ENCODE measurements around the gene SMDT1. TPM values are rescaled to one million over a fixed set of nuclear protein-coding genes. Genes with fewer than 3 reads are reported as not detected.
"Not testable (repeated sequence)": the region's sequence is repeated elsewhere in the genome, so short reads cannot be mapped to it uniquely, and the experiment has no call there.

Gene SMDT1
- total RNA-seq, 1 donor from 2014 or later = 113 TPM

DNA sequence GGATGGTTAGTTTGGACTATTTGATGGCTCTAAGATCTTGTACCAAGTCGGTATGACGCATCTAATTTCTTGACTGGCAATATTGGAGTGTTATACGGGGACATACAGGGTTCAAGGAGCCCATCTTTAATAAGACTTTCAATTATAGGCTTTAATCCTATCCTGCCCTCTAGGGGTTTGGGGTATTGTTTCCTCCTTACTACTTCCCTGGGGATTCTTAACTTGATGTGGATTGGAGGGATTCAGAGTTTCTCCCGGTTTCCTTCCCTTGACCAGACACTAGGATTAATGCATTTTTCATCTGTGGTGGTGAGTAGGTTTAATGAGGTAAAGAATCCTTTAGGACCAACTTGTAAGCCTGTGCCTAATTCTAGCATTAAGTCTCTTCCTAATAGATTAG lies 32.3 kb downstream of the SMDT1 start:
- Histone ChIP-seq H3K4me1 (peaks cover 4% of the 10 kb centered on the region), H3K4me3 (no peak overlapping the region), H3K36me3 (no peaks in the 10 kb centered on the region), H3K27me3 (no peaks in the 10 kb centered on the region), H3K9me3 (peaks cover 8% of the 10 kb centered on the region), H3K27ac (no peak overlapping the region)
- intact Hi-C loops (cut with DNase I) = no loop called here
- no peak for DNase-seq
- TF ChIP-seq, protein P1, sequence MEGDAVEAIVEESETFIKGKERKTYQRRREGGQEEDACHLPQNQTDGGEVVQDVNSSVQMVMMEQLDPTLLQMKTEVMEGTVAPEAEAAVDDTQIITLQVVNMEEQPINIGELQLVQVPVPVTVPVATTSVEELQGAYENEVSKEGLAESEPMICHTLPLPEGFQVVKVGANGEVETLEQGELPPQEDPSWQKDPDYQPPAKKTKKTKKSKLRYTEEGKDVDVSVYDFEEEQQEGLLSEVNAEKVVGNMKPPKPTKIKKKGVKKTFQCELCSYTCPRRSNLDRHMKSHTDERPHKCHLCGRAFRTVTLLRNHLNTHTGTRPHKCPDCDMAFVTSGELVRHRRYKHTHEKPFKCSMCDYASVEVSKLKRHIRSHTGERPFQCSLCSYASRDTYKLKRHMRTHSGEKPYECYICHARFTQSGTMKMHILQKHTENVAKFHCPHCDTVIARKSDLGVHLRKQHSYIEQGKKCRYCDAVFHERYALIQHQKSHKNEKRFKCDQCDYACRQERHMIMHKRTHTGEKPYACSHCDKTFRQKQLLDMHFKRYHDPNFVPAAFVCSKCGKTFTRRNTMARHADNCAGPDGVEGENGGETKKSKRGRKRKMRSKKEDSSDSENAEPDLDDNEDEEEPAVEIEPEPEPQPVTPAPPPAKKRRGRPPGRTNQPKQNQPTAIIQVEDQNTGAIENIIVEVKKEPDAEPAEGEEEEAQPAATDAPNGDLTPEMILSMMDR (IDR thresholded peaks at IDR 0.05) = no peak
- no peak for ATAC-seq

DNA sequence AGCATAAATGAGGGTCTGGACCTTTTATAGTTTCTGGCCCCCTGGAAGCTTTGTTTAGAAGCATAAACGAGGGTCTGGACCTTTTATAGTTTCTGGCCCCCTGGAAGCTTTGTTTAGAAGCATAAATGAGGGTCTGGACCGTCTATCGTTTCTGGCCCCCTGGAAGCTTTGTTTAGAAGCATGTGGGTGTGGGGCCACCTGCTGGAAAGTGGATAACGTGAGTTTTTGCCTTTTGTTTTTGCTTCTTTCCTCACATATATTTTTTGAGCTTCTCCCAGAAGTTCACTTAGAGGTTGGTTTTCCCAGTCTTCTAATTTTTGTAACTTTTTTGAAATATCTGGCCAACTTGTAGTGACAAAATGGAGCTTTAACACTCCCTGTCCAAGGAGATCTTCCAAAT lies 33.3 kb downstream of the SMDT1 start:
- ATAC-seq; DNase-seq; H3K27ac ChIP-seq; intact Hi-C loops (cut with DNase I); H3K9me3 ChIP-seq; H3K36me3 ChIP-seq; H3K27me3 ChIP-seq; H3K4me3 ChIP-seq; H3K4me1 ChIP-seq: not testable (repeated sequence)

DNA sequence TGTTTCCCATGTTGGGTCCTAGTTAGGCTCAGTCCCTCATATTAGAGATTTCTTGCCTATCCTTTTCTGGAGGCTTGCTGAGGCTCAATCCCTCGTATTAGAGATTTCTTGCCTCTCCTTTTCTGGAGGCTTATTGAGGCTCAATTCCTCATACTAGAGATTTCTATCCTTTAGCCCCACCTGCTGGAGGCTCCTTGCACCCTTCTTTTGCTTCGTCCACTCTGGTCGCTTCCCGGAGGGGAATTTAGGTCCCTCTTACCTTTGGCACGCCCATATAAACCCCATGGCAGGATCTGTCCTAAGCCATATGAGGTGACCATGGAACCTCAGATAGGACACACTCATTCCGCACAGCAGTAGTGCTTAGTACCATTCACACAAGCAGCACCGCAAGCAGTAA lies 35.2 kb downstream of the SMDT1 start:
- Histone ChIP-seq H3K4me3 (no peak overlapping the region), H3K4me1 (peaks cover 7% of the 10 kb centered on the region), H3K9me3 (peaks cover 8% of the 10 kb centered on the region), H3K27me3 (no peaks in the 10 kb centered on the region), H3K36me3 (no peaks in the 10 kb centered on the region), H3K27ac (no peak overlapping the region)
- ATAC-seq (no peak), DNase-seq (no peak)
- TF ChIP-seq, protein P1 (IDR thresholded peaks at IDR 0.05) = peak; percentile 38
- intact Hi-C loops (cut with DNase I) = no loop called here

DNA sequence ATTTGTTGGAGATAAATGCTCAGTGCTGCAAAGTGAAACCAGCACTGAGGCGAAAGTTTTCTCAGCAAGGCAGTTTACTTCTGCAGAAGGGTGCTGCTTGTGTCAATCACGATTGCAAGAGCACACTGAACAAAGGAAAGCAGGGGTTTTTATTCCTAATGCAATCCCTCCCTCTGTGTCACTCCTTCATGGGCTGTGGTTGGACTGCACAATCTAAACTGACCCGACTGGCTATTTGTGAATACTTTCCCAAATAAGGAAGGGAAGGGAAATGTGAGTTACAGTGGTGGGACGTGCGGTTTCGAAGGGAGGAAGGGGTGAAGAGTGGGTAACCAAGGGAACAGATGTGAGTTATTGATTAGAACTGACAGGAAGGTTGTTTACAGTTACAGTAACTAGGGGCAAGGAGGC lies 35.9 kb downstream of the SMDT1 start:
- H3K27me3 ChIP-seq; H3K4me1 ChIP-seq; H3K27ac ChIP-seq; H3K36me3 ChIP-seq; DNase-seq; H3K9me3 ChIP-seq; ATAC-seq; H3K4me3 ChIP-seq; intact Hi-C loops (cut with DNase I): not testable (repeated sequence)

DNA sequence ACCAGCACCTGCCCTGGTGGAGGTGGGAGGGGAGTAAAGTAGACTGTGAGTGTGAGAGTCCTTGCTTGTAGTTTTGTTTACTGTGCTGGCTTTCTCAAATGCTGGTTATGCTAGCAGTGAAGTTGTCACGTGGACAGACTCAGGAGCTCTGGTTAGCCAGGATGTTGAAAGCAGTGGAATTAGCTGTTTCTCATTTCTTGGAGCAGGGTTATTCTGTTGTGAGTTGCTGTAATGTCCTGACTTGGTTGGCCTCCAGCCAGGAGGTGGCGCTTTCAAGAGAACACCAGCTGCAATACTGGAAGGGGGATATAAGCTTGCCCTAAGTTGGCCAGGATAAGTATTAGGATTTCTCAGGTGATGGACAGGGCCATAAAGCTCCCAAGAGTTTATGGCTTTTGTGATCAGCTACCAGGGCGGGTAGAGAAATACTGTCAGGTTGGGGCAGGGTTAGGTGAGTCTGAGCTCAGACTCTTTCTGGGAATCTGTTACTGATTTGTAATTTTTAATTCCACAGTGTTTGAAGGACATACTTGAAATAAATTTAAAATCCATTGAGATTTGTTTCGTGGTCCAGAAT lies 37.4 kb downstream of the SMDT1 start:
- Histone ChIP-seq H3K27me3 (no peaks in the 10 kb centered on the region), H3K36me3 (no peaks in the 10 kb centered on the region), H3K9me3 (peaks cover 8% of the 10 kb centered on the region), H3K4me1 (peaks cover 14% of the 10 kb centered on the region), H3K27ac (no peak overlapping the region), H3K4me3 (no peak overlapping the region)
- intact Hi-C loops (cut with DNase I) = no loop called here
- peak; percentile 79 for DNase-seq
- ATAC-seq = peak; percentile 74
- TF ChIP-seq, protein P1 (IDR thresholded peaks at IDR 0.05) = no peak

DNA sequence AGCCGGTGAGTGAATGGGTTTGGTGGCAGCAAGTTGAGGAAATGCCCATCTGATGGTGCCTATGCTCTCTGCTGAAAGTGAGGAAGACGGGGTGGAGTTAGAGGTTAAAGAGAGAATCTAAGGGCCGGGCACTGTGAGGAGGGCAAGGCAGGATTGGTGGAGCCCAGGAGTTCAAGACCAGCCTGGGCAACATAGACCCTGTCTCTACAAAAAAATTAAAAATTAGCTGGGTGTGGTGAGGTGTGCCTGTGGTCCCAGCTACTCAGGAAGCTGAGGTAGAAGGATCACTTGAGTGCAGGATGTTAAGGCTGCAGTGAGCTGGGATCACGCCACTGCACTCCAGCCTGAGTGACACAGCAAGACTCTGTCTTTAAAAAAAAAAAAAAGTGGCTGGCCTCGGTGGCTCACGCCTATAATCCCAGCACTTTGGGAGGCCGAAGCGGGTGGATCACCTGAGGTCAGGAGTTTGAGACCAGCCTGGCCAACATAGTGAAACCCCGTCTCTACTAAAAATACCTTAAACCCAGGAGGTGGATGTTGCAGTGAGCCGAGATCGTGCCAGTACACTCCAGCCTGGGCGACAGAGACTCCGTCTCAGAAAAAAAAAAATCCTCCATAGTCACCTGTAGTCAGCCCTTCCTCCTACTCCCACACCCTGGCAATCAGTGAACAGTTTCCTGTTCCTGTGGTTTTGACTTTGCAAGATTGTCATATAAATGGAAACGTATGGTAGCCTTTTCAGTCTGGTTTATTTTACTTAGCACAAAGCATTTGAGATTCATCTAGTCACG lies 40.9 kb downstream of the SMDT1 start:
- H3K4me3 ChIP-seq; H3K27me3 ChIP-seq; H3K27ac ChIP-seq; H3K9me3 ChIP-seq; intact Hi-C loops (cut with DNase I); DNase-seq; H3K36me3 ChIP-seq: not testable (repeated sequence)
- peaks cover 14% of the 10 kb centered on the region for H3K4me1 ChIP-seq
- peak; percentile 40 for ATAC-seq

DNA sequence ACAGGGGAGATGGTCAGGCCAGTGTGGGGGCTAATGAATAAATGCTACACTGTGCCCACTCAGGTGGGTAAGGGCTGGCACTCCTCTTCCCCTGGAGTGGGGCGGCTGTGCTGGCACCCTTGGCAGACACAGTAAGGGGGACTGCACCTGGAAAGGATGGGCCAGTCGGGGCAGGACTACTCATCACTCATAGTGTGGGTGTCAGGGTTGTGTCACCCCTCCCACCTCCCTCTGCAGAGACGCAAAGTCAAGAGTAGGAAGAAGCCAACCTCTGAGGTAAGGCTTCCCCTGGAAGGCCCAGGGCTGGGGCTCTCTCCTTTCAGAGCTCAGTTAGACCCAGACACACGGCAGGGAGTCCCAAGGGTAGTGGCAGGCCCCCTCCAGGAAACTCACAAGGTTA lies 44.0 kb downstream of the SMDT1 start:
- intact Hi-C loops (cut with DNase I); ATAC-seq; H3K36me3 ChIP-seq; H3K4me3 ChIP-seq; DNase-seq; H3K9me3 ChIP-seq; H3K4me1 ChIP-seq; H3K27me3 ChIP-seq; H3K27ac ChIP-seq: not testable (repeated sequence)
